Activated naive CD8-positive, alpha-beta T cell treated with anti-CD3 and anti-CD28 coated beads for 36 hours (primary cell): ENCODE measurements around the gene ISYNA1. TPM values are rescaled to one million over a fixed set of nuclear protein-coding genes. Genes with fewer than 3 reads are reported as not detected.

Source experiments
- DNase-seq: peaks from one replicate; pipeline ENCODE4 v3.0.0; 2021
- H3K27ac Mint-ChIP-seq: one replicate; pipeline ENCODE4 v1.8.0; 2022; ENCODE audit warnings: mild to moderate bottlenecking, moderate library complexity, mixed read lengths
- H3K27me3 Mint-ChIP-seq: one replicate; pipeline ENCODE4 v1.8.0; 2022; ENCODE audit warnings: mild to moderate bottlenecking, mixed read lengths
- H3K36me3 Mint-ChIP-seq: one replicate; pipeline ENCODE4 v1.8.0; 2021; ENCODE audit warnings: mild to moderate bottlenecking, mixed read lengths
- H3K4me1 Mint-ChIP-seq: one replicate; pipeline ENCODE4 v1.8.0; 2021; ENCODE audit warnings: mixed read lengths
- H3K4me3 Mint-ChIP-seq: one replicate; pipeline ENCODE4 v1.8.0; 2022; ENCODE audit warnings: mild to moderate bottlenecking, moderate library complexity, mixed read lengths
- H3K9me3 Mint-ChIP-seq: one replicate; pipeline ENCODE4 v1.8.0; 2022; ENCODE audit warnings: mixed read lengths
- total RNA-seq, 2 experiments: library from RNA; stranded (reverse); gene quantifications; one replicate each; pipeline ENCODE4 v1.2.3, GENCODE V29; 2021

The ISYNA1 gene
- total RNA-seq, 2 experiments from 2014 or later, result 29.6 to 32.7 TPM

- no peak overlapping the region for H3K27ac Mint-ChIP-seq
- H3K36me3 Mint-ChIP-seq, result peaks cover 4% of the 10 kb centered on the region
- peaks cover 2% of the 10 kb centered on the region for H3K4me1 Mint-ChIP-seq
- DNase-seq, result no peak
- no peaks in the 10 kb centered on the region for H3K9me3 Mint-ChIP-seq
- H3K4me3 Mint-ChIP-seq, result no peak overlapping the region
- H3K27me3 Mint-ChIP-seq, result no peaks in the 10 kb centered on the region
These were observed 15.5 kb upstream of the ISYNA1 start for GRCh38 chr19:18453269-18454024.

GRCh38 chr19:18452386-18452785, 14.5 kb upstream of the ISYNA1 start:
- Mint-ChIP-seq H3K36me3 (peaks cover 7% of the 10 kb centered on the region), H3K4me3 (no peak overlapping the region), H3K9me3 (no peaks in the 10 kb centered on the region), H3K27me3 (no peaks in the 10 kb centered on the region), H3K4me1 (peaks cover 2% of the 10 kb centered on the region), H3K27ac (no peak overlapping the region)
- no peak for DNase-seq

GRCh38 chr19:18450931-18451836, 13.3 kb upstream of the ISYNA1 start:
- no peaks in the 10 kb centered on the region for H3K9me3 Mint-ChIP-seq

GRCh38 chr19:18450021-18450930, 12.3 kb upstream of the ISYNA1 start:
- Mint-ChIP-seq H3K27ac (peak overlapping the region; percentile 51), H3K9me3 (no peaks in the 10 kb centered on the region), H3K36me3 (peaks cover 7% of the 10 kb centered on the region), H3K4me1 (peaks cover 2% of the 10 kb centered on the region), H3K4me3 (no peak overlapping the region), H3K27me3 (no peaks in the 10 kb centered on the region)
- DNase-seq, result no peak

More at GRCh38 chr19:18450931-18451836, 13.3 kb upstream of the ISYNA1 start:
- H3K4me3 Mint-ChIP-seq, result no peak overlapping the region
- DNase-seq, result peak; percentile 83
- H3K27ac Mint-ChIP-seq, result peak overlapping the region; percentile 51
- H3K36me3 Mint-ChIP-seq, result peaks cover 7% of the 10 kb centered on the region
- H3K4me1 Mint-ChIP-seq, result peaks cover 2% of the 10 kb centered on the region
- no peaks in the 10 kb centered on the region for H3K27me3 Mint-ChIP-seq

DNA sequence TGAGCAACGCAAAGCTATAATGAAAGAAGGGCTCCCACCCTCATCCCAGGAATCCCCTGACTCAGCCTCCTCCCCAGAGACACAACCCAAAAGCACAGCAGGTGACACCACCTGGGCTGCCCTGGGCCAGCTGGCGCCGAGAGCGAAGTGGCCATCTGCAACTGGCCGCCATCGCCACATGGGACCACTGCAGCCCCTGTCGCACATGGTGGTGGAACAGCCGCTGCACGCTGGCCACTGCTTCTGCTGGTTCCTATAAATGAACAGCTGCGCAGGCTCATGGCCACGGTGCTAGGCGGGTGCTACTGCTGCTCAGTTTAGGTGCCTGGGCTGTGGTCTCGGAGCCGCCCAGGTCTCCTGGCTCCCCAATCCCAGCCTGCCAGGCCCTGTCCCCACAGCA, 11.6 kb upstream of the ISYNA1 start:
- peaks cover 2% of the 10 kb centered on the region for H3K4me1 Mint-ChIP-seq
- no peak overlapping the region for H3K4me3 Mint-ChIP-seq
- no peaks in the 10 kb centered on the region for H3K9me3 Mint-ChIP-seq
- H3K27me3 Mint-ChIP-seq, result no peaks in the 10 kb centered on the region
- DNase-seq, result no peak
- H3K36me3 Mint-ChIP-seq, result peaks cover 7% of the 10 kb centered on the region
- no peak overlapping the region for H3K27ac Mint-ChIP-seq

GRCh38 chr19:18446811-18447359, 9.0 kb upstream of the ISYNA1 start:
- H3K4me3 Mint-ChIP-seq, result no peak overlapping the region
- no peak for DNase-seq
- no peak overlapping the region for H3K27ac Mint-ChIP-seq
- H3K4me1 Mint-ChIP-seq, result peaks cover 7% of the 10 kb centered on the region
- peaks cover 3% of the 10 kb centered on the region for H3K9me3 Mint-ChIP-seq
- peaks cover 13% of the 10 kb centered on the region for H3K36me3 Mint-ChIP-seq
- H3K27me3 Mint-ChIP-seq, result no peaks in the 10 kb centered on the region

GRCh38 chr19:18446145-18446810, 8.3 kb upstream of the ISYNA1 start:
- H3K4me3 Mint-ChIP-seq, result no peak overlapping the region
- H3K4me1 Mint-ChIP-seq, result peaks cover 9% of the 10 kb centered on the region
- no peak overlapping the region for H3K27ac Mint-ChIP-seq
- DNase-seq, result no peak
- H3K36me3 Mint-ChIP-seq, result peaks cover 13% of the 10 kb centered on the region
- H3K27me3 Mint-ChIP-seq, result no peaks in the 10 kb centered on the region
- peaks cover 3% of the 10 kb centered on the region for H3K9me3 Mint-ChIP-seq

GRCh38 chr19:18445262-18445948, 7.5 kb upstream of the ISYNA1 start:
- Mint-ChIP-seq H3K27me3 (no peaks in the 10 kb centered on the region), H3K4me1 (peaks cover 9% of the 10 kb centered on the region), H3K36me3 (peaks cover 11% of the 10 kb centered on the region), H3K4me3 (no peak overlapping the region), H3K9me3 (peaks cover 3% of the 10 kb centered on the region), H3K27ac (no peak overlapping the region)
- DNase-seq, result no peak

GRCh38 chr19:18444513-18444912, 6.6 kb upstream of the ISYNA1 start:
- Mint-ChIP-seq H3K27me3 (no peaks in the 10 kb centered on the region), H3K4me1 (peaks cover 14% of the 10 kb centered on the region), H3K36me3 (peaks cover 11% of the 10 kb centered on the region), H3K4me3 (no peak overlapping the region), H3K27ac (no peak overlapping the region), H3K9me3 (peaks cover 3% of the 10 kb centered on the region)
- DNase-seq, result no peak

DNA sequence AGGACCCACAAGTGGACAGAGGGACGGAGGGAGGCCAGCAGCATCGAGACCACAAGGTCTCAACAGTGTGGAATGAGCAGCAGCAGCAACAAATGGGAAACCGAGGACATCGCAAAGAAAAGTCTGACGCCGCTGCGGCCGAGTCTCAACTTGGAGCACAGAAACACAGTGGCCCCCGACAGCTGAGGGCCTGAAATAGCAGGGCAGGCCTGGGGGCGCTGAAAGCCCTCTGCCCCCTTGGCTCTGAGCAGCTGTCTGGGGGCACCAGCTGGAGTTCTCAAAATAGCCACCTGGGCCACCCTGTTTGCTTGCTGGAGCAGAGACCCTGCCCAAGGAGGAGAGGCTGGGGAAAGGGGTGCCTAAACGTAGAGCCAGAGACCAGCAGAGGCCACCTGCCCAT, 5.9 kb upstream of the ISYNA1 start:
- H3K27me3 Mint-ChIP-seq, result no peaks in the 10 kb centered on the region
- no peak for DNase-seq
- peaks cover 3% of the 10 kb centered on the region for H3K9me3 Mint-ChIP-seq
- no peak overlapping the region for H3K27ac Mint-ChIP-seq
- no peak overlapping the region for H3K4me3 Mint-ChIP-seq
- peaks cover 11% of the 10 kb centered on the region for H3K36me3 Mint-ChIP-seq
- H3K4me1 Mint-ChIP-seq, result peaks cover 16% of the 10 kb centered on the region

- Mint-ChIP-seq H3K4me3 (no peak overlapping the region), H3K36me3 (peaks cover 9% of the 10 kb centered on the region), H3K4me1 (peaks cover 16% of the 10 kb centered on the region), H3K27ac (no peak overlapping the region), H3K9me3 (peaks cover 3% of the 10 kb centered on the region), H3K27me3 (no peaks in the 10 kb centered on the region)
- no peak for DNase-seq
These were observed 5.5 kb upstream of the ISYNA1 start for GRCh38 chr19:18443406-18443805.

DNA sequence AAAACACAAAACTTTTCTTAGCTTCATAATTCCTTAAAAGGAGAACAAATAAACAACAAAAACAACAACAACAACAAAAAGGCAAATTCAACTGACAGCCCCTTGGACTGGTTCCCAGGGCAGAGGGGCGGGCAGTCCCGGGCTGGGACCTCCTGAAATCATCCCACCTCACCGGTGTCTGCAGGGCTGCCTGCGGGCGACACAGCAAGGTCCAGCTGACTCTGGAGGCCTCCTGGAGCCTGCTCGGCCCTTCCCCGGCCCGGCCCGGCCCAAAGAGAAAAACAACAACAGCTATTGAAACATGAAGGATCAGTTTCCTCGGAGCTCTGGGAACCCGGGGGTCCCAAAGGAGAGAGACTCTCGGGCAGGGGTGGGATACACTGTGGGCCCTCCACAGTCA, 5.0 kb upstream of the ISYNA1 start:
- peaks cover 6% of the 10 kb centered on the region for H3K36me3 Mint-ChIP-seq
- no peak overlapping the region for H3K27ac Mint-ChIP-seq

More for the DNA sequence above, 5.0 kb upstream of the ISYNA1 start:
- H3K9me3 Mint-ChIP-seq, result peaks cover 3% of the 10 kb centered on the region
- peaks cover 16% of the 10 kb centered on the region for H3K4me1 Mint-ChIP-seq
- no peak for DNase-seq
- H3K4me3 Mint-ChIP-seq, result no peak overlapping the region
- H3K27me3 Mint-ChIP-seq, result no peaks in the 10 kb centered on the region
